Fibroblast of skin of left quadriceps (primary cell): ENCODE data around the gene SLC4A8.
"Not testable (repeated sequence)": the region's sequence is repeated elsewhere in the genome, so short reads cannot be mapped to it uniquely, and the experiment has no call there.

ENCODE experiments used
- DNase-seq, 2 experiments: peaks; one replicate each; pipeline ENCODE4 v3.0.0-alpha.2; 2013; ENCODE audit warnings: low read depth in 2 of 2

Gene SLC4A8

DNA sequence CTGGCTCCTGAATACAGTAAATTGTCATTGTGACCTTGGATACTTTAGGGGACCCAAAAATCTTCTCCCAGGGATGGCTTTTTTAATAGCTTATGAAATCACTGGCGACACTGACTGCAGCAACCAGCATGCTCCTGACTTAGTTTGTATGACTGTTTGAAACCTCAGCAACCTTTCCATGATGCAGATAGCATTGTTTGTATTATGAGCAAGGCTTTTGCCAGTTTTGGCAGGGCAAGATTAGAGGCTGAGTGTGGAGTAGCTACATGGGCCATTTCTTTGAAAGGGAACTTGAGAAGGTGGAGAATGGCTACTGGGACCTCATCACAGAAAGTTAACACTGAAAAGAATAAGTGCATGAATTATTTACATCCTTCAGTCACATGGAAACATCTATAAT lies 50.9 kb downstream of the SLC4A8 start:
- no peak for DNase-seq

DNA sequence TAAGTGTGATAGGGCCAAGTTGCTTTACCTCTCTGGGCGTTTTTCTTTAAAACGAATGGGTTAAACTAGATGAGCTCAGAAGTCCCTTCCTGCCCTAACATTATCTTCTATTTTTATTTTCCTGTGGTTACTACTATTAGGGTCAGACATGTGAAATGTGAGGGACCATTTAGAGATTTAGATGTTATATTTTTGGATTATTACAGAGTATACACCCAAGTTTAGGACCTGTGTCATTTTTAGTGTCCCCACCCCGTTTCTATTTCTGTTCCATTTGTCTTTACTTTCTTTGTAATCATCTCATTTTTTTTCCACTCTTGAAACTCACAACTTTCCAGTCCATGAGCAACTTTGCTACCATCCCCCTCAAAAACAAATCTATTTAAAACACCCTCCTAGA lies 56.3 kb downstream of the SLC4A8 start:
- no peak for DNase-seq

DNA sequence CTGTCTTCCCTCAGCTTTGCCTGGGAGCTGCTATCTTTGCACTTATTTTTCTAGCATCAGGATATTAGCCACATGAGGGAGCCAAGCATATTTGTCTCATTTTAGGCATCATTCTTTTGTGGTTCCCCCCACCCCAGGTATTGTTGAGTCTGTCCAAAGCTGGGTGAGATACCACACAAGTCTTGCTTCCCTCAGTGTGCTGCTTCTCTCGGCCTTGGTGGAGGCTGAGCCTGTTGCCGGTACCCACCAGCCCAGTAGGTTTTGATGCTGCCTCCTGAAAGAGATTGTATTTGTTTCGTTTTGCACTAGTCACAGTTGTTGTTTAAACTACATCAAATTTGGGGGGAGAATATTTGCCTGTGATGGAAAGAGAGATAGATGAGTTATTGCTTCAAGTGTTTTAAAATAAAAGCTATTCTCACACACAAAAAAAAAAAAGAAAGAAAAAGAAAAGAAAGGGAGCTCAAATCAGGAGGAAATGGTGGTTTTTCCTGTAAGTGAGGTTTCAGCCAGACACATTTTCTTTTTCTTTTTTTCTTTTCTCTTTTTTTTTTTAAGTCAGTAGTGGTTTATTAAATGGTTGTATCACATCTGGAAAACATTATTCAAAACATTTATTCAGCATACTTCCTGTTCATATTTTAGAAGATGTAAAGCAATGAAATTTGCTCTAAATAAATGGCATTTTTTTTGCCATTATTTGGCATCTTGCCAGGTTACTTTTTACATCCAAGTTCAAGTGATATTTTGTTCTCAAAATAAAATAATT lies 58.5 kb downstream of the SLC4A8 start:
- DNase-seq: peak in 1 of 2 experiments; percentile 30

DNA sequence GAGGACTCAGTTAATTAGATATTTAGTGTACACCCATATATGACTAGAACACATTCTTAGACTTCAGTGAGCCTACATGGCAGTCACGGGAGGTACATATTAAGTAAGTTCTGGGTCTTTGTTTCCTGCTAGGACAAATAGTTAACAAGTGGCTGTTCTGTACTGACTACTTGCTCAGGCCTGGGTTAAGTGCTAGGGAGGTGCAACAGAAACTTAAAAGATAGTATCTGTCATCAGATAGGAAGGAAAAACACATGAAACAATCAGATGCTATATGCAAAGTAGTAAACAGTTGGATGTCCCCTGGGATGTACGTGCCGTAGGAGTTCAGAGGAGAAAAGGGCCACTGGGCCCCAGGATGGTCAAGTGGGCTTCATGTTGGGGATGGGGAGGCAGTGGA lies 59.5 kb downstream of the SLC4A8 start:
- no peak for DNase-seq

DNA sequence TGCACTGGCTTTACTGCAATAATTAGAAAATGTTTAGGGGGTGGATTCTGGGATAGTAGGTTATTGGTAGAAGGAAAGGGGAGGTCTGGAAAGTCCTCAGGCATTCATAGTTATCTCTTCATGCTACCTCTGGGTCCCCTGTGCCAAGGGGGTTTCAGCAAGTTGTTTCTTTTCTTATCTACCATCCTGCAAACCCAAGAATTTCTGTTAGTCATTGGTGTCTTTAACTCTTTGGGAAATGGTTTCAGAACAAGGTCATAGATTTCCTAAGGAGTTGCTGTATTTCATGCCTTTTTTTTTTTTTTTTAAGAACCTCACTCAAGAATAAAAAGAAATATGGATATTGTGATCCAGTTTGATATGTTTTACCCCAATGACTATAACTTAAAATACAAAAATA lies 63.6 kb downstream of the SLC4A8 start:
- DNase-seq: no peak

DNA sequence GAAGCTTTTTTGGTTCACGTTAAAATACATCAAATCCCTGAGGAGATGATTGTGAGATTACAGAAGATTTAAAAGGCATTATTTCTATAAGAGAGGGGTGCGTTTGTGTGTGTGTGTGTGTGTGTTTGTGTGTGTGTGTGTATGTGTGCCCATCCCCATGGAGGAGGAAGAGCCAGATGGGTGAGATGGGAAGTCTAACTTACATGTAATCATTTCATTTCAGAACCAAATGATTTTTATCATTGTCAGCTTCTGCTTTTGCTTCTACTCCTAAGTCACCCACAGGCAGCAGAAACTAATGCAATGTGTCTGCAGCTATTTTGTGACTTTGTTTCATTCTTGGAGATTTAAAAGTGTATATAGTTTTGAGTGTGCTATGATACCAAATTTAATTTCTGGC lies 68.7 kb downstream of the SLC4A8 start:
- DNase-seq: no peak

DNA sequence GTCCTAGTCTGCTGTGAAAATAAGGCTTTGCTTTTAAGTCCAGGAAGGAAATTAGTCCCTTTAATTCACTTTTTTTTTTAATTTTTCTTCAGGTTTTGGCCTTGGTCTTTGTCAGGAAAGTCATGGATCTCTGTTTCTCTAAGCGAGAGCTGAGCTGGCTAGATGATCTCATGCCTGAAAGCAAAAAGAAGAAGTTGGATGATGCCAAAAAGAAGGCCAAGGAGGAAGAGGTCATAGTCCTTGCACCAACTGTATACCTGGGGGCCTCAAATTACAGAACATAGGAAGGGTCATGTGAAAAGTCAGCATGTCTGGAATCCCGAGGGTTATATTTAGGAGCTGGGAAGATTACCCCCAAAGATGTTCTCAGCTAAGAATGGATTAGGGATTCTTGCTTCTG lies 72.3 kb downstream of the SLC4A8 start:
- no peak for DNase-seq

DNA sequence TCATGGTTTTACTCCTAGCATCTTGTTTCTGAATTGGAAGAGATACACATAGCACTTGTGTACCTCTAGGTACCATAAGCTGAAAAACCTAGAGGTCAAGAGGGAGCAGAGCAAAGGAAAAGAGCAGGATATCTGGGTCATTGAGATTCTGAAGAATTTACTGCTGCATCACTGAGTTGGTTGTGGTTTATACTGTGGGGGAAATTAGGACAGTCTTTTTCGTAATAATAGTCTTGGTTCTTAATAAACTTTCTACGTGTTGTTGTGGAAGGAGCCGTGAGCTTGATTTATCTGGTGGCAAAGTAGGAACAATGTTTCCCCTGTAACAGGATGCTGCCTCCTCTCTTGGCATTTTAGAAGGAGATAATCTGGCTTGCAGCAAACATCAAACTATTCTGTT lies 80.2 kb downstream of the SLC4A8 start:
- DNase-seq: no peak

DNA sequence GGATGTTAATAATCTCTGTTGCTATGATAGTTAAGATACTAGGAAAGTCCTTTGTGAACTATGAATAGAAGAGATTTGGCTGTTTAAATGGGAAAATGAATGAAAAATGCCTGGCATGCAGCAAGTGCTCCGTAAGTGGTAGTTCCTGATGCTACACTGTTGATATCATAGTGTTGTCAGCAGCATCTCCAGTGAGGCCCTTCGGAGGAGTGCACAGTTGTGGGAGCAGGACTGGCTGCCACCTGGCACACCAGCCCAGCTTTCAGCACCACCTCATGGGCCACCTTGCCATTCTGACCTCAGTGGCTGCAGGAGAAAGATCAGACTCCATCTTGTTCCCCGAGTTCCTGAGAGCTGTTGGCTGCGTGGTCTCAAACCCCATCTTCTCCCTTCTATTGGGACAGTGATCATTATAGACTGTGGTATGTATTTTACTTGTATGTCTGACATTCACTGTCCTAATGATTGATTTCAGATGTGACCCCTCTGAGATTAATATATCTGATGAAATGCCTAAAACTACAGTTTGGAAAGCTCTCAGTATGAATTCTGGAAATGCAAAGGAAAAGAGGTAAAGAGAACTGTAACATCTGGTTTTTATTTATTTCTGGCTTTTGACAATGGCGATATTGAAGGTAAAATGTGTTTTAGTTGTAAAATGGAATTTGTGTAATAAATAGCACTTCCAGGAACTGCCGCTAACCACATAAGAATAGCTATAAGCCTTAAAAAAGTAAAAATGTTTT lies 80.9 kb downstream of the SLC4A8 start:
- DNase-seq: peak; percentile 37 to 39

DNA sequence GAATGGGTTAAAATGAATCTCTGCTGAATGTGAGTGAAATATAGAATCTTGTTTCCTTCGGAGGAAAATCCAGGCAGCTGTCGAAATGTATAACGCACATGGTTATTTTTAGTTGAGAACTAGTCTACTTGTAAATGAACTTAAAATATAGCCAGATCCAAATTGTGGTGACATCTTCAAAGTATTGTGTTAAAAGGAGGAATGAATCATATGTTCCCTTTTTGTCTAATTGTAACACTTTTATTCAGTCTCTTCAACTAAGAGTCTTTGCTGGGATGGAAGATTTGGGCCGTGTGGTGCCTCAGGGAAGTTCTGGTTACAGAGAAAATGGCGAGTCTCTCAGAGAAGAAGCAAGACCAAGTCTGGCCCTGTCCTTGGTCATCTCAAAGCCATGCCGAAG lies 82.5 kb downstream of the SLC4A8 start:
- no peak for DNase-seq

DNA sequence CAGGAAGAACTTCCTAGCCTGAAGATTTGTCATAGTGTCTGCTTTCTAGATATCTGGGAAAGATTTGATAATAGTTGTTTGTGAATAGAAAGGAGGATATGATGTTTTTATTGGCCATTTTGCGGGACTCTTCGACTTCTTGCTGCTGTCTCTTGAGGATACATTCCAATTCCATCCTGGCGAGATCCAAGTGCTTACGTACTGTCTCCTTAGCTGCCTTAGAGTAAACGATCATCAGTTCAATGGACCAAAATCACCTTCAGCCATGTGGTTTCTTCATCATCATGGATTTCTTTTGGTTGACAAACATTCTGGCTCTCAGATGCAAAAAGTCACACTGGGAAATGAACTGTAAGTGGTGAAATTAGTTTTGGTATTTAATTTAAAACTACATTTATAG lies 83.7 kb downstream of the SLC4A8 start:
- DNase-seq: no peak

DNA sequence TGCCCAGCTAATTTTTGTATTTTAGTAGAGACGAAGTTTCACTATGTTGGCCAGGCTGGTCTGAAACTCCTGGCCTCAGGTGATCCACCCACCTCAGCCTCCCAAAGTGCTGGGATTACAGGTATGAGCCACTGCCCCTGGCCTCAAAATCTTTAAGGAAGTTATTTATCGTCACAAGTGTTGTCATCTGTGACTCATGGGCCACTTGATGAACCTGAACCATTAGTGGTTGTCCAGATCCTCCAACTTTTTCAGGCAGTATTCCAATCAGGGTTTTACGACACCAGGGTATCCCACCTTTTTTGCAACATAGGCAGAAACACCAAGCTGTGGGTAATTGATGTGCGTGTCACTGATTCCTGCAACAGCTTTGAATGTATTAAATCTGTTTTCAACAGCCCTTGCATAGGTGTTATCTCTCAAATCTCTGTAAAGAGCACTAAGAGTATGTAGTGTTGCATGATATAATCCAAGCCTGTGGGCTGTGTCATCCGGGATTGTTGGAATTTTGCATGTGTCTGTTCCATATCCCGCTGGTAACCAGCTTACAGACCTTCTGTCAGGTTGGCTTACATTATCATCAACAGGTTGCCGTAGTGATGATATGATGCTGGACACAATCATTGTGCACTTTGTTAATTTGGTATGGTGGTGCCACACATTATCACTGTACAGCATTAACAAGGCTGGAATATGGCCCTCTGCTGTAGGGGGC lies 87.1 kb downstream of the SLC4A8 start:
- DNase-seq: no peak

DNA sequence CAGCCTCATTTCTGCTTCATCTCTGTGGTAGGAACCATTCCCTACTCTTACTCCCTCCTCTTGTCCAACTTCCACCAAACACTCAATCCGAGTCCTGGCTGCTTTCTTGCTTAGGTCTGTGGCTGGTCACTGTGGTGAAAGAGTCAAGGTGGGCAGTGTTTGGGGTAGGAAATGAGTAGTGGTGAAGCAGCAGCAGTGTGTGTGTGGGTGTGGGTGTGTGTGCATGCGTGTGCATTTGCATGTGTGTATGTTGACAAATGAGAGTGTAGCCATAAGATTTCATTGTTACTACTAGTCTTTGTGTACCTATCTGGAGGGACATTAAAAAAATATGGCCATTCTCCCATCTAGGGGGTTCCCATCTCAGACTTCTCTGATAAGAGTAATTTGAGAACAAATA lies 87.8 kb downstream of the SLC4A8 start:
- no peak for DNase-seq

DNA sequence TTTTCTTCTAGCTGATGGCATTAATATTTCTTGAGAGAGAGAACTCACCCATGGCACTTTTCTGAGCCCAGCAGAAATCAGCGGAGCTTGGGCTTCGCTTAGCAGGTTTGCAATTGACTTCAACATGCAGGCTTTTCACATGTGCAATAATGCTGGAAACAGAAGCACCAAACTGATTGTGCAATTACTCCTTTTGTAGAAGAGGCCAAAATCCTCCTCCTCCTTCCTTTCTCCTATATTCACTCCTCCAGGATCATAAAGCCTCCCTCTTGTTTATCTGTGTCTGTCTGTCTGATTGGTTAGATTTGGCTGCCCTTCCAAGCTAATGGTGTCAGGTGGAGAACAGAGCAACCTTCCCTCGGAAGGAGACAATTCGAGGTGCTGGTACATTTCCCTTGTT lies 90.4 kb downstream of the SLC4A8 start:
- not testable (repeated sequence) for DNase-seq

DNA sequence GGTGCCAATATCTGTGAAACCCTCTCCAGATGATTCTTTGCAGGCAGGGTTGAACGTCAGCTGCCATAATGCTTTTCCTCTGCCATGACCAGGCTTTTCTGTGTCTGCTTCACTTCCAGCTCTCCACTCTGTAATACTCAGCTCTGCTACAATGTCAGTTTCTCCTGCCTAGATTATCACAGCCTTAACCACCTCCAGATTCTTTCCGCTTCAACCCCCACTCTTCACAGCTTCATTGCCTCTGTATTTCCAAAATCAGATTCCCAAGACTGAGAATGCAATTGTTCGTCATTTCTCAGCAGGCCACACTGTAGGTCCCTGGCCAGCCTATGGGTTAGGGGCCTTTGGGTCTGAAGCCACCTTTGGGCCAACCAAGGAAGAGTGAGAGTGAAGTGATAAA lies 92.7 kb downstream of the SLC4A8 start:
- DNase-seq: no peak

DNA sequence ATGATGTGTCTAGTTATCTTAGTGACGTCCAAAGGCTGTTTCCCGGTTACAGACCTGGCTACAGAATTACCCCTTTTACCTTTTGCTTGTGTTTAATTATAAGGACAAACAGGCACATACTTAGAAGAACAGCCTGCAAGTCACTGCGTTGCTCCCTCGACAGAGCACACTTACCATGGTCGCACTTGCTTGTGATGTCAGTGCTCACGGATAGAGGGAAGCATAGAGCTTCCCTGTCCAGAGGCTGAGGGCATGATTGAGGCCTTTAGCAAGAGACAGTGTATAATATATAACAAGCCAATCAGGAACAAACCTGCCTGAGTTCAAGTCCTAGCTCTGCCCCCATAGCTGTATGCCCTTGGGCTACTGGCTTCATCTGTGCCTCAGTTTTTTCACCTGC lies 93.2 kb downstream of the SLC4A8 start:
- no peak for DNase-seq

DNA sequence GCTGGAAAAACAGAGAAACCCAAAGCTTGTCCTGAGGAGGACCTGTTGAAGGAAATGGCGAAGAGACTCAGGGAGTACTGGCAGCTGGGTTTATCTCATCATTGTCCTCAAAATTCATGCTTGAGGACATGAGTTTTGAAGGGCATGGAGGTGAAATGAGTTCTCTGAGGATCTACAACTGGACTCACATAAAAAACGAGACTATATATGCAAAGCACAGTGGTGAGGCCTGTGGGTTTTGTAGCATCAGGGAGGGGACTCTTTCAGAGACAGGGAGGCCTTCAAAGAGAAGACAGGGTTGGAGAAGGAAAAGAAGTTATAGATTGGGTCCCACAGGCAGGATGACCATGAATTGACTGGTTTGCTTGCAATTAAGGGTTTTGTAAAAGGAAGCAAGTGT lies 95.1 kb downstream of the SLC4A8 start:
- DNase-seq: no peak

DNA sequence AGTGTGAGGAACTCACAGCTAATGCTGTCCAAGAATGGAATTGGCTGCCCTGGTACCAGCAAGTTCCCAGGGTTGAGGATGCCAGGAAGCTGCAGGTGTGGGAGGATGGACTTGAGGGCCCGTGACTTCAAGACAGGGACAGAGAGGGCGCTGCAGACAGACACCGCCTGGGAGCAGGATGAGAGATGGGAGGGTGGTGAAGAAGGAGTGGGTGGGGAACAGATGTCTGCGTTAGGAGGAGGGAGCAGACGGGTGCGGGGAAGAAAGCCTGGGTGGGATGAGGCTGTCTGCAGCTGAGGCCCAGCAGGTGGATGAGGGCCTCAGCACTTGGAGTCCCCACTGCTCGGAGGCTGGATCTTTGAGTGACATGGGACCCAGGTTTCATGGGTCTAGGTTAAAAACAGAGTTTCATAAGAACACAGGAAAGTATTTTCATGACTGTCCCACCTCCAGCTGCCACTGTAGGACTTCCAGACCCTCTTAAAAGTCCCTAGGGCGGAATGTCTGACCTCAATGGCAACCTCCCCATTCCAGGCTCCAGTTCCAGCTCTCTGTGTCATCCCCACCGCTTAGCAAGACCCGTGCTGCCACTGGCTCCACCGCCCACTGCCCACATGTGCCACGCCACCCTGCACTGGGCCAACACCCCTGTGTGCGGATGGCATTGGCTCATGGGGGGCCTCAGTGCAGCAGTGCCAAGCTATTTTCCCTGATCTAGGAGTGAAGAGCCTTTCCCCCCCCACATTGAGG lies 96.1 kb downstream of the SLC4A8 start:
- no peak for DNase-seq

DNA sequence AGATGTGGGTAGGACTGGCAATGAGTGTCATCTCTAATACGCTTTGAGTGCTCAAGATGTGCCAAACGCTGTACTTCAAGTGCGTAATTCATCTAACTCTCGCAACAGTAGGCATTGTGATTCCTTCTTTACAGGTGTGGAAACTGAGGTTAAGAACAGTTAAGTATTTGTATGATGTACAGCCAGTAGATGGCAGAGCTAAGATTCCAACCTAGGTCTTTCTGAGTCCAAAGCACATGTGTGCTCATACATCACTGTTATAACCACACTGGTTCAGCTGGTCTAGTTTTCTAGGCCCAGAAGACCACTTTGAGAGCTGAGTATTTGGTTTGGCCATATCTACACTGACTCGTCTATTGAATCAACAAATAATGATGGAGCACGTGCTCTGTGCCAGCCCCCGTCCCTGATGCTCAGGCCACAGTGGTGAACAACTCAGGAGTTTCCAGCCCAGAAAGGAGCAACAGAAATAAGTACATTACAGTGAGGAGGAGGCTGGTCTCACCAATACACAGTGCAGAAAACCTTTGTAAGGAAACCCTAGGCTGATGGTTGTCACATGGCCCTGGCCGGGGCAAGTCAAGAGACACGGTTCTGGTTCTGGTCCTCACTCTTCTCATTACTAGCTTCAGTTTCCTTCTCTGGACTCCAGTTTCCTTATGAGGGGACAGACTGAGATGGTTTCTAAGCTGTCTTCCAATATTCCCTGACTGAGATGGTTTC lies 97.1 kb downstream of the SLC4A8 start:
- no peak for DNase-seq

DNA sequence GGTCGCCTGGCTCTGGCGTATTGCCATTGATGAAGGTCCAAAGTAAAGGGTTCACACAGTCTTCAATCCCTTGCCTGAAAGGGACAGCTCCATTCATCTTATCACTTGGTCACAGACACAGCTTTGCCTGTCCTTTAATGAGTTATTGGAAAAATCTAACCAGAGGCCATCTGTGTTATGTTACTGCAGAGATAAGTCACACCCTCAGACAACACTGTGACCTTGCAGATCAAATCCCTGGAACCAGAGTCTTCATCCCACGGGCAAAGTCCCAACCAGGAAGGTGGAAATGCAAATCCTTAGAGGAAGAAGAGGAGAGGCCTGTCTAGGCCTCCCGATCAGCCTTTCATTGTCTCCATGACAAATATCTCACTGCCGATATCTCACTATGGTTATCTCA lies 98.1 kb downstream of the SLC4A8 start:
- DNase-seq: no peak

DNA sequence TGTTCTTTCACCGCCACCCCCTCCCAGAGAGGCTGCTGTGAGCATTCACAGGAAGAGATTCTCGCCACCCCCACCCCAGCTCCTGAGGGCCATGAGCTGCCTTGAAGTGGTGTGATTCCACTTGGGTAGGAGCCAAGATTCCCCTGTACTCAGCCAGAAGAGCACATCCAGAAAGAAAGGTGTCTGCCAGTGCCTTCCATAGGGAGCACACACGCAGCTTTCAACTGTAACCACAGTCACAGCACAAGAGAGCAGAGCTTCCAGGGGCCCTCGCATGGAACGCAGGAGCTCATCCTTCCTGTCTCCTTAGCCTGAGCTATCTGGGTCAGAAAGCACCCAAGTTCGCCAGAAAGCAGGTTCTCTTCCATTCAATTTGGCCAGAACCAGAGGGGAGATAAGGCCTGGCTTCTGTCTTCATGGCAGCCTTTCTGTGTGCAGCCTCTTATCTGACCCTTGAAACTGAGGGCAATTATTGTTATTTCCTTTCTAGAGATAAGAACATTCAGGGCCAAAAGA lies 99.8 kb downstream of the SLC4A8 start:
- no peak for DNase-seq
